HG02870 (cell line): ENCODE measurements around the gene GTF2IRD1.
"Not testable (repeated sequence)": the region's sequence is repeated elsewhere in the genome, so short reads cannot be mapped to it uniquely, and the experiment has no call there.

Source experiments
- ATAC-seq: cut with Tn5 transposase; IDR thresholded peaks from one replicate; pipeline ENCODE4 v1.9.1; 2021; ENCODE audit warnings: mild to moderate bottlenecking, moderate library complexity; ENCODE audit not compliant: unreplicated experiment

The GTF2IRD1 gene

GRCh38 chr7:74485611-74486010 is 31.9 kb downstream of the GTF2IRD1 start:
- no peak for ATAC-seq

- not testable (repeated sequence) for ATAC-seq
Observed at GRCh38 chr7:74488518-74489030, 34.9 kb downstream of the GTF2IRD1 start.

- no peak for ATAC-seq
Observed at GRCh38 chr7:74489997-74490945, 36.6 kb downstream of the GTF2IRD1 start.

GRCh38 chr7:74491490-74491889 is 37.8 kb downstream of the GTF2IRD1 start:
- ATAC-seq, result not testable (repeated sequence)

GRCh38 chr7:74493295-74493694 is 39.6 kb downstream of the GTF2IRD1 start:
- ATAC-seq, result no peak

- no peak for ATAC-seq
Observed at GRCh38 chr7:74494076-74494548, 40.4 kb downstream of the GTF2IRD1 start.

- ATAC-seq, result no peak
Observed at GRCh38 chr7:74495112-74496086, 41.7 kb downstream of the GTF2IRD1 start.

- no peak for ATAC-seq
Observed at GRCh38 chr7:74496272-74496671, 42.6 kb downstream of the GTF2IRD1 start.

- ATAC-seq, result not testable (repeated sequence)
Observed at GRCh38 chr7:74496773-74497172, 43.1 kb downstream of the GTF2IRD1 start.

GRCh38 chr7:74498354-74498753 is 44.6 kb downstream of the GTF2IRD1 start:
- no peak for ATAC-seq

- ATAC-seq, result no peak
Observed at GRCh38 chr7:74498996-74499834, 45.5 kb downstream of the GTF2IRD1 start.

GRCh38 chr7:74499835-74500388 is 46.2 kb downstream of the GTF2IRD1 start:
- ATAC-seq, result no peak

- no peak for ATAC-seq
Observed at GRCh38 chr7:74501298-74501697, 47.6 kb downstream of the GTF2IRD1 start.

GRCh38 chr7:74502216-74502891 is 48.6 kb downstream of the GTF2IRD1 start:
- ATAC-seq, result no peak

GRCh38 chr7:74503061-74503460 is 49.4 kb downstream of the GTF2IRD1 start:
- no peak for ATAC-seq

GRCh38 chr7:74503943-74504342 is 50.2 kb downstream of the GTF2IRD1 start:
- ATAC-seq, result no peak

GRCh38 chr7:74505471-74506324 is 52.0 kb downstream of the GTF2IRD1 start:
- ATAC-seq, result no peak

- no peak for ATAC-seq
Observed at GRCh38 chr7:74506325-74506724, 52.6 kb downstream of the GTF2IRD1 start.
